GM12878 (cell line): ENCODE measurements around the gene ANKS1A. TPM values are rescaled to one million over a fixed set of nuclear protein-coding genes. Genes with fewer than 3 reads are reported as not detected.

ENCODE experiments used
- ATAC-seq: fragments of 200-7000 bp; cut with Tn5 transposase; 3 replicates; pipeline ENCODE4 v1.9.1; 2020; ENCODE audit warnings: mild to moderate bottlenecking, moderate library complexity
- BruUV-seq: library from RNA; stranded (reverse); fragments of 400-500 nt; replicated peaks from 2 replicates; lab custom pipeline; 2021; lab: Mats Ljungman, UMichigan
- CTCF ChIA-PET: fragments of 300-600 bp; sonication (Branson Sonifier 250); formaldehyde crosslinking; extraction: SDS; loops from one replicate; lab custom pipeline; 2021; ENCODE audit warnings: inconsistent platforms; lab: Yijun Ruan, JAX
- POLR2A ChIA-PET: fragments of 350-600 bp; formaldehyde crosslinking; extraction: SDS; loops from one replicate; lab custom pipeline; 2021; ENCODE audit warnings: inconsistent platforms; lab: Charles Lee
- RAD21 ChIA-PET: fragments of 300-600 bp; sonication (Branson Sonifier 250); formaldehyde crosslinking; loops from one replicate; lab custom pipeline; 2023; ENCODE audit warnings: antibody characterized with exemption; ENCODE audit not compliant: unreplicated experiment; lab: Charles Lee
- SMC1A ChIA-PET: fragments of 300-600 bp; sonication (Branson Sonifier 250); formaldehyde crosslinking; loops from one replicate; lab custom pipeline; 2023; ENCODE audit not compliant: unreplicated experiment, uncharacterized antibody; lab: Charles Lee
- DNase-seq: peaks from one replicate; pipeline ENCODE4 v3.0.0-alpha.2; 2011; ENCODE audit warnings: low read depth, low spot score
- FAIRE-seq: peaks from 3 replicates; lab custom pipeline; 2011; peaks lifted over from hg19 to GRCh38; lab: Jason Lieb, UNC
- H2AFZ ChIP-seq: 2 replicates; pipeline ENCODE4 v1.6.0; 2011; ENCODE audit warnings: low read depth, low read length, control low read depth; ENCODE audit not compliant: control insufficient read depth
- H3K27ac ChIP-seq: 2 replicates; pipeline ENCODE4 v1.5.1; 2011; ENCODE audit warnings: control low read depth; ENCODE audit not compliant: control insufficient read depth, insufficient read depth
- H3K27me3 ChIP-seq, 2 experiments: replicated peaks in 1 of 2; 2 replicates each; pipeline versions ENCODE4 v1.6.0 to v1.6.1; 2011; ENCODE audit warnings: low read length in 1 of 2; ENCODE audit not compliant: control insufficient read depth in 2 of 2, insufficient read depth in 2 of 2
- H3K36me3 ChIP-seq, 2 experiments: 2 replicates each; pipeline ENCODE4 v1.5.1; 2011; ENCODE audit warnings: low read length in 1 of 2; ENCODE audit not compliant: control insufficient read depth in 2 of 2, insufficient read depth in 2 of 2
- H3K4me1 ChIP-seq: 2 replicates; pipeline ENCODE4 v1.6.1; 2011; ENCODE audit warnings: mild to moderate bottlenecking, low read length, moderate library complexity, mixed read lengths; ENCODE audit not compliant: control insufficient read depth, insufficient read depth
- H3K4me2 ChIP-seq: 2 replicates; pipeline ENCODE4 v1.6.0; 2011; ENCODE audit warnings: control low read depth; ENCODE audit not compliant: control insufficient read depth, insufficient read depth
- H3K4me3 ChIP-seq: fragments of 200-600 bp; sonication (generic); 2 replicates; pipeline ENCODE4 v1.5.1; 2016
- H3K79me2 ChIP-seq: 2 replicates; pipeline ENCODE4 v1.6.0; 2011; ENCODE audit warnings: low read length; ENCODE audit not compliant: control insufficient read depth, insufficient read depth
- H3K9ac ChIP-seq: 2 replicates; pipeline ENCODE4 v1.8.0; 2011; ENCODE audit warnings: low read length, control low read depth, mixed read lengths; ENCODE audit not compliant: control insufficient read depth, insufficient read depth
- H3K9me3 ChIP-seq: replicated peaks from 3 replicates; pipeline ENCODE4 v1.5.1; 2011; ENCODE audit warnings: mild to moderate bottlenecking, low read length; ENCODE audit not compliant: control insufficient read depth, insufficient read depth
- H4K20me1 ChIP-seq: 2 replicates; pipeline ENCODE4 v1.6.0; 2011; ENCODE audit not compliant: control insufficient read depth, insufficient read depth
- CBX5 ChIP-seq: sonication (generic); IDR thresholded peaks from 2 replicates; pipeline ENCODE4 v1.6.1; 2016; ENCODE audit warnings: low read depth, moderate library complexity, mild to moderate bottlenecking, inconsistent platforms
- CEBPB ChIP-seq, 2 experiments: fragments of 150-350 bp in 1 of 2; IDR thresholded peaks; 2 replicates each; pipeline ENCODE4 v1.6.1; 2012 to 2014; ENCODE audit warnings: low read depth in 2 of 2, low read length in 2 of 2, borderline replicate concordance in 1 of 2, inconsistent platforms in 1 of 2
- DPF2 ChIP-seq: fragments of 450-650 bp; IDR thresholded peaks from 2 replicates; pipeline ENCODE4 v1.6.1; 2017; ENCODE audit warnings: mild to moderate bottlenecking
- FOXK2 ChIP-seq: fragments of 450-650 bp; IDR thresholded peaks from 2 replicates; pipeline ENCODE4 v1.6.1; 2017; ENCODE audit warnings: mild to moderate bottlenecking, moderate library complexity
- GABPA ChIP-seq: IDR thresholded peaks from 2 replicates; pipeline ENCODE4 v1.6.1; 2014; ENCODE audit warnings: antibody characterized with exemption, low read depth, mild to moderate bottlenecking, inconsistent platforms
- IKZF1 ChIP-seq: fragments of 450-650 bp; conservative IDR thresholded peaks from 2 replicates; pipeline ENCODE4 v1.6.1; 2017; ENCODE audit warnings: antibody characterized with exemption, mild to moderate bottlenecking
- KLF5 ChIP-seq: fragments of 450-650 bp; IDR thresholded peaks from 2 replicates; pipeline ENCODE4 v1.6.1; 2014; ENCODE audit warnings: mild to moderate bottlenecking; ENCODE audit not compliant: partially characterized antibody
- NR2F1 ChIP-seq: fragments of 450-650 bp; conservative IDR thresholded peaks from 2 replicates; pipeline ENCODE4 v1.6.1; 2017; ENCODE audit warnings: mild to moderate bottlenecking
- NRF1 ChIP-seq: conservative IDR thresholded peaks from 2 replicates; pipeline ENCODE4 v1.6.1; 2011; ENCODE audit warnings: mild to moderate bottlenecking, low read depth, low read length, improper control_type of control experiment
- PAX8 ChIP-seq: fragments of 450-650 bp; IDR thresholded peaks from 2 replicates; pipeline ENCODE4 v1.6.1; 2017; ENCODE audit warnings: mild to moderate bottlenecking, moderate library complexity
- POLR2A ChIP-seq: IDR thresholded peaks from 2 replicates; pipeline ENCODE4 v1.6.1; 2011; ENCODE audit warnings: low read depth, mild to moderate bottlenecking, low read length
- POLR2AphosphoS5 ChIP-seq: IDR thresholded peaks from 2 replicates; pipeline ENCODE4 v1.6.1; 2011; ENCODE audit warnings: mild to moderate bottlenecking, low read length, inconsistent platforms
- SIN3A ChIP-seq: IDR thresholded peaks from 2 replicates; pipeline ENCODE4 v1.6.1; 2012; ENCODE audit warnings: low read depth, low read length, improper control_type of control experiment
- SMAD1 ChIP-seq: fragments of 450-650 bp; IDR thresholded peaks from 2 replicates; pipeline ENCODE4 v1.6.1; 2018; ENCODE audit warnings: mild to moderate bottlenecking, low read depth; ENCODE audit not compliant: partially characterized antibody
- SMARCA5 ChIP-seq: fragments of 450-650 bp; IDR thresholded peaks from 2 replicates; pipeline ENCODE4 v1.6.1; 2017; ENCODE audit warnings: mild to moderate bottlenecking
- TBL1XR1 ChIP-seq: IDR thresholded peaks from 2 replicates; pipeline ENCODE4 v1.6.1; 2012; ENCODE audit warnings: low read depth, low read length, improper control_type of control experiment
- TCF12 ChIP-seq: IDR thresholded peaks from 2 replicates; pipeline ENCODE4 v1.6.1; 2011; ENCODE audit warnings: low read depth, mild to moderate bottlenecking, low read length
- YBX1 ChIP-seq: fragments of 450-650 bp; IDR thresholded peaks from 2 replicates; pipeline ENCODE4 v1.6.1; 2016; ENCODE audit warnings: antibody characterized with exemption
- ZBTB33 ChIP-seq: fragments of 450-650 bp; IDR thresholded peaks from 2 replicates; pipeline ENCODE4 v1.6.1; 2017; ENCODE audit warnings: mild to moderate bottlenecking
- ZNF274 ChIP-seq: IDR thresholded peaks from one replicate; pipeline ENCODE4 v1.8.0; 2011; ENCODE audit not compliant: insufficient read length, insufficient read depth
- WGBS: methylation state at CpG from one replicate; pipeline ENCODE4 v1.1.6; 2016; ENCODE audit warnings: low lambda C conversion rate; ENCODE audit not compliant: insufficient replicate concordance, insufficient coverage; ENCODE audit errors: missing lambda C conversion rate; 5-methylcytosine and 5-hydroxymethylcytosine counted together
- in situ Hi-C: fragments of 300-500 bp; cut with MboI; formaldehyde crosslinking; loops from 9 replicates; pipeline ENCODE4 v1.14.3; 2018; ENCODE audit warnings: mixed read lengths
- intact Hi-C: fragments of 100-400 bp; cut with micrococcal nuclease; formaldehyde crosslinking; loops from one replicate; pipeline ENCODE4 v1.14.2; 2022; ENCODE audit not compliant: unreplicated experiment
- polyA plus RNA-seq, 11 experiments: library from polyadenylated mRNA; depleted of rRNA in 4 of 11; unstranded in 6 of 11; stranded (reverse) in 5 of 11; fragments of >200 nt; fragmentation: Nextera tagmentation in 4 of 11; fragmentation: Illumina TruSeq in 1 of 11; extraction: Ambion mirVana in 4 of 11; extraction: Trizol in 1 of 11; gene quantifications; 1 replicate in 1 of 11; 2 replicates in 10 of 11; pipeline versions ENCODE4 v1.2.1 to v1.2.3, GENCODE V29; 2011 to 2016; ENCODE audit warnings: inconsistent platforms in 2 of 11, missing spikeins in 2 of 11, low read depth in 1 of 11
- total RNA-seq, 4 experiments: library from RNA; depleted of rRNA in 3 of 4; stranded (reverse); fragments of >200 nt in 3 of 4; fragmentation: Illumina TruSeq in 1 of 4; extraction: Trizol in 1 of 4; gene quantifications; 2 replicates each; pipeline versions ENCODE4 v1.2.1 to v1.2.3, GENCODE V29; 2013 to 2021

Gene ANKS1A
- total and polyA plus RNA-seq, 10 of the 15 experiments (the other 5 are each of a cell fraction or from before 2014, with no cell fraction given) = 0.60 to 7.0 (median 3.0) TPM

GRCh38 chr6:34990971-34991560 is 102.0 kb downstream of the ANKS1A start:
- SMC1A ChIA-PET = interaction anchor here (0.9 to 1.6 kb wide), 4 partner anchors 11 to 463 kb away, joined by 3 to 8 read pairs (median 5); no protein-coding TSS in a partner anchor
- no peak for FAIRE-seq
- H3K4me1 ChIP-seq = no peaks in the 10 kb centered on the region
- no peaks in the 10 kb centered on the region for H3K9me3 ChIP-seq
- DNase-seq = no peak
- H3K79me2 ChIP-seq = no peaks in the 10 kb centered on the region
- H3K4me2 ChIP-seq = no peak overlapping the region
- ATAC-seq = no peak
- H3K9ac ChIP-seq = no peak overlapping the region
- no peaks in the 10 kb centered on the region for H3K36me3 ChIP-seq
- POLR2A ChIA-PET = no interaction called here
- intact Hi-C loops (no loop called here), in situ Hi-C loops (no loop called here)
- no peaks in the 10 kb centered on the region for H4K20me1 ChIP-seq
- H2AFZ ChIP-seq = no peak overlapping the region
- CTCF ChIA-PET = interaction anchor here (1.5 kb wide), 1 partner anchor 149 kb away, joined by 8 read pairs; no protein-coding TSS in a partner anchor
- H3K4me3 ChIP-seq = no peak overlapping the region
- RAD21 ChIA-PET = no interaction called here
- no TSS peak for BruUV-seq
- no peak for TF ChIP-seq SIN3A
- TF ChIP-seq POLR2A = no peak
- no peak for TF ChIP-seq IKZF1
- no peak for TF ChIP-seq GABPA
- TF ChIP-seq POLR2AphosphoS5 = no peak
- no peak for TF ChIP-seq PAX8
- no peak for TF ChIP-seq FOXK2
- no peak for TF ChIP-seq YBX1
- WGBS = 98% methylated on average over 2 of the region's 2 CpGs
- H3K27ac ChIP-seq = no peak overlapping the region
- H3K27me3 ChIP-seq = no peaks in the 10 kb centered on the region

GRCh38 chr6:34992376-34992775 is 103.3 kb downstream of the ANKS1A start:
- POLR2A ChIA-PET = interaction anchor here (0.6 to 1.0 kb wide), 2 partner anchors 148 to 611 kb away, joined by 3 to 6 read pairs; no protein-coding TSS in a partner anchor
- TF ChIP-seq CBX5 = no peak
- no peak for TF ChIP-seq TBL1XR1
- no peak for TF ChIP-seq NR2F1
- TF ChIP-seq NRF1 = no peak
- TF ChIP-seq ZBTB33 = no peak
- no peak for TF ChIP-seq TCF12
- TF ChIP-seq ZNF274 = no peak
- no peak for TF ChIP-seq GABPA
- TF ChIP-seq DPF2 = no peak
- no peak for TF ChIP-seq CEBPB (IDR thresholded peaks at IDR 0.05; ENCODE audit: borderline replicate concordance in 1 of 2, low read depth in 2 of 2, low read length in 2 of 2)
- no peak for TF ChIP-seq SMARCA5
- no peak for TF ChIP-seq SMAD1
- TF ChIP-seq KLF5 = no peak

More at GRCh38 chr6:34992376-34992775, 103.3 kb downstream of the ANKS1A start:
- no peak for DNase-seq
- intact Hi-C loops = no loop called here
- Histone ChIP-seq H3K9ac (no peak overlapping the region), H3K4me3 (no peak overlapping the region), H2AFZ (no peak overlapping the region), H3K9me3 (no peaks in the 10 kb centered on the region), H3K4me2 (no peak overlapping the region), H3K27ac (no peak overlapping the region), H3K4me1 (no peaks in the 10 kb centered on the region), H4K20me1 (no peaks in the 10 kb centered on the region), H3K27me3 (no peaks in the 10 kb centered on the region), H3K79me2 (no peaks in the 10 kb centered on the region), H3K36me3 (no peaks in the 10 kb centered on the region)
- no TSS peak for BruUV-seq
- RAD21 ChIA-PET = interaction anchor here (1.5 kb wide), 1 partner anchor 147 kb away, joined by 5 read pairs; no protein-coding TSS in a partner anchor
- SMC1A ChIA-PET = interaction anchor here (0.8 to 1.7 kb wide), 4 partner anchors 19 to 465 kb away, joined by 3 to 9 read pairs (median 5); no protein-coding TSS in a partner anchor
- CTCF ChIA-PET = interaction anchor here (0.6 to 2.5 kb wide), 8 partner anchors 8 to 249 kb away, joined by 3 to 8 read pairs (median 4); no protein-coding TSS in a partner anchor
- ATAC-seq = no peak
- 100% methylated on average over 3 of the region's 3 CpGs for WGBS
- in situ Hi-C loops = no loop called here
- no peak for FAIRE-seq
